SW480 (cell line): ENCODE measurements around the gene SPATA12.
"Not testable (repeated sequence)": the region's sequence is repeated elsewhere in the genome, so short reads cannot be mapped to it uniquely, and the experiment has no call there.

Experiments used
- DNase-seq: peaks from one replicate; pipeline ENCODE4 v3.0.0-alpha.2; 2016; ENCODE audit warnings: low spot score

Gene SPATA12

GRCh38 chr3:57083266-57083995 is 23.0 kb downstream of the SPATA12 start:
- DNase-seq: not testable (repeated sequence)

- no peak for DNase-seq
Measured at GRCh38 chr3:57085211-57085610, 24.7 kb downstream of the SPATA12 start.

- no peak for DNase-seq
Measured at GRCh38 chr3:57086201-57086600, 25.7 kb downstream of the SPATA12 start.

GRCh38 chr3:57087361-57088092 is 27.1 kb downstream of the SPATA12 start:
- no peak for DNase-seq

GRCh38 chr3:57088503-57088902 is 28.0 kb downstream of the SPATA12 start:
- DNase-seq: no peak

GRCh38 chr3:57089043-57089442 is 28.6 kb downstream of the SPATA12 start:
- no peak for DNase-seq

GRCh38 chr3:57091521-57092273 is 31.2 kb downstream of the SPATA12 start:
- no peak for DNase-seq

GRCh38 chr3:57093489-57093888 is 33.0 kb downstream of the SPATA12 start:
- DNase-seq: no peak

GRCh38 chr3:57093971-57094535 is 33.6 kb downstream of the SPATA12 start:
- no peak for DNase-seq

GRCh38 chr3:57094575-57094974 is 34.1 kb downstream of the SPATA12 start:
- no peak for DNase-seq

GRCh38 chr3:57095363-57095762 is 34.9 kb downstream of the SPATA12 start:
- no peak for DNase-seq

GRCh38 chr3:57097536-57097935 is 37.1 kb downstream of the SPATA12 start:
- DNase-seq: no peak

GRCh38 chr3:57098418-57099310 is 38.2 kb downstream of the SPATA12 start:
- DNase-seq: no peak

GRCh38 chr3:57100046-57100695 is 39.7 kb downstream of the SPATA12 start:
- DNase-seq: peak; percentile 56

- DNase-seq: no peak
Measured at GRCh38 chr3:57105585-57105984, 45.1 kb downstream of the SPATA12 start.

GRCh38 chr3:57108684-57109083 is 48.2 kb downstream of the SPATA12 start:
- no peak for DNase-seq

GRCh38 chr3:57109437-57110199 is 49.2 kb downstream of the SPATA12 start:
- no peak for DNase-seq

- DNase-seq: no peak
Measured at GRCh38 chr3:57110214-57110613, 49.8 kb downstream of the SPATA12 start.

GRCh38 chr3:57110798-57111197 is 50.3 kb downstream of the SPATA12 start:
- no peak for DNase-seq

- no peak for DNase-seq
Measured at GRCh38 chr3:57112206-57112605, 51.7 kb downstream of the SPATA12 start.
